ENCODE data around the gene TMEM126A.

TMEM126A gene

DNA sequence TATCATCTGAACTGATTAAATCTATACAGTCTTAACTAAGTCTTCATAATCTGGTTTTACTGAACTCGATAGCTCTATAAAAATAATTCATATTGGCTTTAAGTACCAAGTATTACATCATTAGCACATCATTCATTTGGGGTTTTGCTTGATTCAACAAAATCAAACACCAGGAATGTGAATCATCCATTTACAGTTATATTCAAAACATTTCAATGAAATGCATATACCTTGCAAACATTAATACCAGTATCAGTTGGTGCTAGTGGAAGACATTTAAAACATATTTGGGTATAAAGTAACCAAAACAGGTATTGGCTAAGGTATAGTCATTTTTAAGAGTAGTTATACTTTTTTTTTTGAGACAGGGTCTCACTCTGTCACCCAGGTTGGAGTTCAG lies 50.4 kb downstream of the TMEM126A start:
- no peak for FAIRE-seq

DNA sequence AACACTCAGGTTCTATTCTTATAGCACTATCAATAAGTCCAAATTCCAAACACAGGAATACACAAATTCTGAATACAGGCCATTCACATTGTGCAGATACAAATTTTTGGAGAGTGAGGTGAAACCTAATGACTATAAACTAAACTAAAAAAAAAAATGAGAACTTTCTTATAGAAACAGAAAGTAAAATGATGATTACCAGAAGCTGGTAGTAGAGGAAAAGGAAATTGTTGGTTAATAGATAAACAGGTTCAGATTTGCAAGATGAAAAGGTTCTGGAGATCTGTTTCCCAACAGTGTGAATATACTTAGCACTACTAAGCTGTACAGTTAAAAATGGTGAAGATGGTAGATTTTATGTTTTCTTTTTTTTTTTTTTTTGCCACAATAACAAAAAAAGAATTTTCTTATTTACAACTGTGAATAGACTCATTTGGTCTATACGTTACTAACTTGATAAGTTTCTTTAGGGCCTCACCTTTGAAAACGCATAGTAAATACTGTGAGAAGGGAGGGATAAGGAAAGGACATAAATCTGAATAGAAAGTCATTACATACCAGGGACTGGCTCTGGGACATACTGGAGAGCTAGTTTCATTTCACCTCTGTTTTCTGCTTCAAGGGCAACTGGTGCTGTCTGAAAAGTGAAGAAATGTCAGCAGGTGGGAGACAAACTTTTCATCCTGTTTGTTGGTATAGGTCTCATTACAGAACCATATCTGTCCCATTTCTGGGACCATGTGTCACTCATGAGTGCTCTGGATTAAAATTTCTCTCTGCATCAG lies 52.4 kb downstream of the TMEM126A start:
- no peak for FAIRE-seq

DNA sequence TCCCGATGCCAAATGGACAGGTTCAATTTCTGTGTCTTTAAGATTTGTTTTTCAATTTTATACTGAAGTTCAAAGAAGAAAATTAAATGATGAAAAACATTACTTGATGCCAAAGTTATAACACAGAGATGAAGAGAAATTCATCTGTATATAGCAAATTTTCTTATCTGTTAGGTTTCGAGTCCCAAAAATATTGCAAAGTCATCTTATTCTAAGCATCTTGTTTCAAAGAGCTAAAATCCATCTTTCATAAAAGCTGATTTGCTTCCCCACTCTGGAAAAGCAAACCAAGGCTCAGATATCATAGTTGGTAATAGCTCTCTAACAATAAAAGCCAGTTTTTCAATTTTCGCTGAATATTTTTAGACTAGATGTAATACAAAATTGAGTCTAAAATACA lies 57.2 kb downstream of the TMEM126A start:
- FAIRE-seq = no peak

DNA sequence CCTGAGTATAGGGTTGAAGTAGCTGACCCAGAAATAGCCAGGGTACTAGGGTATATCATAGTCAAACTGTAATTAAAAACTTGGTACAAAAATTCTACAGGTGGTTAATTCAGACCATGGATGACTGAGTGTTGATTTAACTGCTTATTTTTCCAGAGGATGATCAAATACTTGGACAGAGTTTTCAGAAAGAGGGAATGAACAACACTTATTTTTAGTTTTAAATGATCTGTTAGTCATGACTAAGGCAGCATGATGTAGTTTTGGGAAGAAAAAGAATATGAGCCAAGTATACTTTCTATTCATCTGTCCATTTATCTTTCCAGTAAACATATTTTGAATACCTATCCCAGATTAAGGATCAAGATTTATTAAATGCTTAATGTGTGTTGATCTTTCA lies 58.0 kb downstream of the TMEM126A start:
- no peak for FAIRE-seq
